CD4-positive, alpha-beta memory T cell (primary cell): ENCODE measurements around the gene CCR1. TPM values are rescaled to one million over a fixed set of nuclear protein-coding genes. Genes with fewer than 3 reads are reported as not detected.

Experiments
- CTCF ChIA-PET: fragments of 350-600 bp; sonication (Branson Sonifier 250); formaldehyde crosslinking; loops from one replicate; lab custom pipeline; 2021; ENCODE audit warnings: inconsistent platforms; ENCODE audit not compliant: partially characterized antibody; lab: Charles Lee
- POLR2A ChIA-PET: fragments of 350-600 bp; sonication (Branson Sonifier 250); formaldehyde crosslinking; loops from one replicate; lab custom pipeline; 2021; ENCODE audit not compliant: partially characterized antibody; lab: Charles Lee
- DNase-seq, 5 donors: peaks; one replicate each; pipeline versions ENCODE4 v3.0.0 to v3.0.0-alpha.2; 2020 to 2022; ENCODE audit warnings: mixed read lengths in 1 of 5
- H3K27ac ChIP-seq: one replicate; pipeline ENCODE4 v1.7.0; 2013; ENCODE audit warnings: low read depth, low read length
- H3K27me3 ChIP-seq: 2 replicates; pipeline ENCODE4 v1.7.0; 2013; ENCODE audit warnings: mild to moderate bottlenecking, low read length, moderate library complexity; ENCODE audit not compliant: insufficient read depth
- H3K36me3 ChIP-seq: 2 replicates; pipeline ENCODE4 v1.7.0; 2013; ENCODE audit warnings: mild to moderate bottlenecking, low read length, moderate library complexity; ENCODE audit not compliant: insufficient read depth
- H3K4me1 ChIP-seq: 2 replicates; pipeline ENCODE4 v1.7.0; 2013; ENCODE audit warnings: mild to moderate bottlenecking, low read length, moderate library complexity; ENCODE audit not compliant: insufficient read depth
- H3K4me3 ChIP-seq, 2 donors: one replicate each; pipeline ENCODE4 v1.7.0; 2013; ENCODE audit warnings: low read length in 2 of 2, mild to moderate bottlenecking in 1 of 2
- H3K9me3 ChIP-seq, 2 donors: one replicate each; pipeline ENCODE4 v1.7.0; 2013; ENCODE audit warnings: low read length in 2 of 2, control low read depth in 1 of 2; ENCODE audit not compliant: control insufficient read depth in 1 of 2
- H3K27ac Mint-ChIP-seq, 7 donors: one replicate each; pipeline ENCODE4 v1.8.0; 2020 to 2021; ENCODE audit warnings: mixed read lengths in 7 of 7, mild to moderate bottlenecking in 6 of 7, inconsistent platforms in 3 of 7, moderate library complexity in 3 of 7
- H3K27me3 Mint-ChIP-seq, 2 donors: one replicate each; pipeline ENCODE4 v1.8.0; 2020 to 2021; ENCODE audit warnings: mixed read lengths in 2 of 2
- H3K36me3 Mint-ChIP-seq, 2 donors: one replicate each; pipeline ENCODE4 v1.8.0; 2020 to 2021; ENCODE audit warnings: mixed read lengths in 2 of 2, inconsistent platforms in 1 of 2, mild to moderate bottlenecking in 1 of 2
- H3K4me1 Mint-ChIP-seq, 4 donors: one replicate each; pipeline ENCODE4 v1.8.0; 2020 to 2021; ENCODE audit warnings: mixed read lengths in 4 of 4, mild to moderate bottlenecking in 1 of 4
- H3K4me3 Mint-ChIP-seq, 8 donors: one replicate each; pipeline ENCODE4 v1.8.0; 2020 to 2021; ENCODE audit warnings: mixed read lengths in 8 of 8, mild to moderate bottlenecking in 7 of 8, moderate library complexity in 6 of 8, inconsistent platforms in 3 of 8
- H3K9me3 Mint-ChIP-seq, 8 donors: one replicate each; pipeline ENCODE4 v1.8.0; 2020 to 2021; ENCODE audit warnings: mixed read lengths in 8 of 8, mild to moderate bottlenecking in 5 of 8, inconsistent platforms in 3 of 8, moderate library complexity in 1 of 8
- intact Hi-C: fragments of 100-400 bp; cut with micrococcal nuclease; formaldehyde crosslinking; loops from one replicate; pipeline ENCODE4 v1.15.1; 2023
- polyA plus RNA-seq, 2 donors: library from polyadenylated mRNA; unstranded; fragments of 300-500 nt; fragmentation: Illumina TruSeq; gene quantifications; one replicate each; pipeline ENCODE4 v1.2.3, GENCODE V29; 2021
- total RNA-seq, 2 experiments: library from RNA; stranded (reverse); gene quantifications; one replicate each; pipeline ENCODE4 v1.2.3, GENCODE V29; 2021

The CCR1 gene
- total and polyA plus RNA-seq, 4 experiments from 2014 or later: 0.07 to 2.0 (median 0.71) TPM

DNA sequence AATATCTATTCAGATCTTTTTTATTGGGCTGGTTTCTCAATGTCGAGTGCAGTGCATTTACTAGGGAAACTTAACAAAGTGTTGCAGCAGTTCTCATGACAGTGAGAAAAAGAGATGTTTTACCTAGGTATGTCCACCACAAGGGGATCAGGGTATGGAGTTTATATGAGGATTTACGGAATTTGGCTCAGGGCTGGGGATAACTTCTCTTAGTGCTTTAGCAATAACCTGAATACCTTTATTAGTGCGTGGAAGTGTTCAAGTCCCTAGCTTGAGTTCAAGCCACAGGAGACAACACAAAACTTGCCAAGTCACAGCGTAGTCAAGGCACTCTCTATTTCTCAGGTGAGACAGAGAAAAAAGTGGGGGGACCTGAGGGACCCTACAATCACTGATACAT lies 30.3 kb upstream of the CCR1 start:
- no peak for DNase-seq
- H3K27ac Mint-ChIP-seq: no peak overlapping the region
- ChIA-PET CTCF (interaction anchor here (1.0 kb wide), 1 partner anchor 38 kb away, joined by 3 read pairs; no protein-coding TSS in a partner anchor), POLR2A (no interaction called here)
- H3K4me1 Mint-ChIP-seq: peaks cover 4 to 8% (median 8%) of the 10 kb centered on the region in 4 donors
- Histone ChIP-seq H3K4me3 (no peak overlapping the region), H3K27me3 (no peaks in the 10 kb centered on the region), H3K27ac (no peak overlapping the region), H3K36me3 (no peaks in the 10 kb centered on the region), H3K9me3 (no peaks in the 10 kb centered on the region), H3K4me1 (no peaks in the 10 kb centered on the region)
- H3K36me3 Mint-ChIP-seq: no peaks in the 10 kb centered on the region
- no peak overlapping the region for H3K4me3 Mint-ChIP-seq
- H3K9me3 Mint-ChIP-seq: no peaks in the 10 kb centered on the region
- intact Hi-C loops: no loop called here
- H3K27me3 Mint-ChIP-seq: peaks cover 0 to 2% of the 10 kb centered on the region in 2 donors

DNA sequence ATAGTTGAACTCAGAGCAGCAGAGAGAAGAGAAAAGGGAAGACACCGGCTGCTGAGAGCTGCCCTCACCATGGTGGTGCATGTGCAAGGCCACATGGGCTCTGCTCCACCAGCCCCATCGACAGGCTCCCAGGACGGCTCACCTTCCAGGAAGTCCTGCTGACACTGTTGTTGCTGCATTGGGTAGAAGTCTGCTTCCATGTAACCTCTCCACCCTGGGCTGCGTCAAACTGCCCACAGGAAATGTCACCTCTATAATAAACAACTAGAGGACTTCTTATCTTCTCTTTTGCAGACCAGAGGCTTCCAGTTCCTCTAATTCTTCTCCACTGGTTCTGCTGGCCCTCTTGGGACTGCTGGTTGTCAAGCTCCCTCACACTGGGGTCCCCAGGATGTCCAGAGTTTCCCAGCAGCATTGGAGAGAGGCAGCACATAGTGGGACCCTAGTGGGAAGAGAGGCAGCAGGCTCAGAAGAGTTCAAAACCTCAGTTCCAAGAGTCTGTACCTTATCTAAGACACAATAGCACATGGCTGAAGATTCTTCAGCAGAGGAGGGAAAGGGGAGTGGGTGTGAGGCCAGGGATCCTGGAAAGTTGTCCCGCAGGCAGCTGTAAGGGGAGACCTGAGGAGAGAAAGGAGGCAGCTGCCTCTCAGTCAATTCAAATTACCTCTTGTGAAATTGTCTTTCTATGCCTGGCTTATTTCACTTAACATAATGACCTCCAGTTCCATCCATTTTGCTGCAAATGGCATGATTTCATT lies 28.4 kb upstream of the CCR1 start:
- no peaks in the 10 kb centered on the region for H3K36me3 ChIP-seq
- no peaks in the 10 kb centered on the region for H3K36me3 Mint-ChIP-seq
- peaks cover 0 to 2% of the 10 kb centered on the region in 2 donors for H3K27me3 Mint-ChIP-seq
- H3K27ac Mint-ChIP-seq: no peak overlapping the region
- intact Hi-C loops: no loop called here
- ChIA-PET POLR2A (no interaction called here), CTCF (no interaction called here)
- H3K4me1 Mint-ChIP-seq: peaks cover 0 to 4% (median 0%) of the 10 kb centered on the region in 4 donors
- H3K27me3 ChIP-seq: no peaks in the 10 kb centered on the region
- H3K4me1 ChIP-seq: no peaks in the 10 kb centered on the region
- no peaks in the 10 kb centered on the region for H3K9me3 ChIP-seq
- no peak for DNase-seq
- no peak overlapping the region for H3K27ac ChIP-seq
- H3K4me3 ChIP-seq: no peak overlapping the region
- H3K9me3 Mint-ChIP-seq: no peaks in the 10 kb centered on the region
- no peak overlapping the region for H3K4me3 Mint-ChIP-seq

DNA sequence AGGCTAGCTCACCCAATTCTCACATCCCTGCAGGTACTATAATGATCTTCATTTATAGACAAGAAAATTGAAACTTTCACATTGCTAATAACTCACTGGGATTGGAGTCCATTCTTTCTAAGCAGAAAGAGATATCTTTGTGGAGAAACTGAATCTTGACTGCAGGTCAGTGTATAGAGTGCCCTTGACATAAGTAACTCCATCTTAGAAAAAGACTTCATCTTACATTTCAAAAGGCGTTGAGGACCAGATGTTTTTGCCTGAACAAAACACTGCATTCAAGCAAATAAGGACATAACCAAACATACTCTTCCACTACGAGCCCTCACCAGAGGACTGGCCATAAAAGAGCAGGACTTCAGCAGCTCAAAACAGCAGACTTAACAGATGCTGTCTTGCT lies 27.3 kb upstream of the CCR1 start:
- Histone ChIP-seq H3K36me3 (no peaks in the 10 kb centered on the region), H3K9me3 (no peaks in the 10 kb centered on the region), H3K27me3 (no peaks in the 10 kb centered on the region), H3K4me1 (no peaks in the 10 kb centered on the region), H3K27ac (no peak overlapping the region), H3K4me3 (no peak overlapping the region)
- Mint-ChIP-seq H3K4me1 (peaks cover 0 to 4% (median 0%) of the 10 kb centered on the region in 4 donors), H3K27me3 (peaks cover 0 to 2% of the 10 kb centered on the region in 2 donors), H3K36me3 (no peaks in the 10 kb centered on the region), H3K4me3 (no peak overlapping the region), H3K9me3 (no peaks in the 10 kb centered on the region), H3K27ac (no peak overlapping the region)
- CTCF ChIA-PET: interaction anchor here (1.3 kb wide), 1 partner anchor 41 kb away, joined by 3 read pairs; no protein-coding TSS in a partner anchor
- no peak for DNase-seq
- POLR2A ChIA-PET: no interaction called here
- intact Hi-C loops: no loop called here

DNA sequence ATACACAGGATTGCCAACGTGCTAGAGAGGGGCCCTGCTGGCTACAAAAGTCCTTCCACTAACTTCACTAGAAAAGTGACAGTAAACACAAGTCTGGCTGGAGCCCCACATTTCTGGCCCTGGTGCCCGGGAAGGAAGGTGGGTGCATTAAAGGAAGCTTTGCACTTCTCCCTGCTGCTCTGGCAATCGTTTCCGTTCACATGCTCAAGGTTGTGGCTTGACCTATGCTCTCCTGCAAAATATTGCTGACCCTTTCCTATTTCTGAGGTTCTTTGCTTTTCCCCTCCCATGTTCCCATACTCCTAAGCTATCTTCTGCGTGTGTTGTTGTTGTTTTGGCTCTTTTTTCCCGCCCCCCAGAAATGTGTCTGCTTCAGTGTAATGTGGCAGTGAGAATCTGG lies 25.1 kb upstream of the CCR1 start:
- H3K27ac Mint-ChIP-seq: no peak overlapping the region
- no peaks in the 10 kb centered on the region for H3K27me3 ChIP-seq
- H3K4me3 ChIP-seq: no peak overlapping the region
- no peaks in the 10 kb centered on the region for H3K4me1 ChIP-seq
- peaks cover 3 to 12% (median 7%) of the 10 kb centered on the region in 4 donors for H3K4me1 Mint-ChIP-seq
- H3K4me3 Mint-ChIP-seq: no peak overlapping the region
- CTCF ChIA-PET: no interaction called here
- H3K27me3 Mint-ChIP-seq: no peaks in the 10 kb centered on the region
- H3K27ac ChIP-seq: no peak overlapping the region
- no peak for DNase-seq
- H3K9me3 ChIP-seq: no peaks in the 10 kb centered on the region
- H3K9me3 Mint-ChIP-seq: no peaks in the 10 kb centered on the region
- no peaks in the 10 kb centered on the region for H3K36me3 ChIP-seq
- intact Hi-C loops: no loop called here
- POLR2A ChIA-PET: no interaction called here
- H3K36me3 Mint-ChIP-seq: no peaks in the 10 kb centered on the region

DNA sequence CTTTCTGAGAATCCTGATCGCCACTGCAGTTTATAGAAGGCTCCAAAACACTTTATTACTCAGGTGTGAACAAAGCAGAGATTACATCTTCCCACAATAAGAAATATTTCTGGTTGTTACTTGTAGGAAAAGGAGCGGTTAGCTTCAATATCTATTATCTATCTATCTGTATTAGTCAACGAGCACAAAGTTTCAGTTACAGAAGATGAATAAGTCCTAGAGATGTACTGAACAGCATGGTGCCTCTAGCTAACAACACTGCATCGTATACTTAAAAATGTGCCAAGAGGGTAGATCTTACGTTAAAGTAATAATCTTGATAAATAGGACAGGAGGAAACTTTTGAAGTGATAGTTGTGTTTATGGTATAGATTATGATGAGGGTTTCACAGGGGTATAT lies 23.2 kb upstream of the CCR1 start:
- Histone ChIP-seq H3K27me3 (no peaks in the 10 kb centered on the region), H3K4me3 (no peak overlapping the region), H3K36me3 (no peaks in the 10 kb centered on the region), H3K9me3 (no peaks in the 10 kb centered on the region), H3K27ac (no peak overlapping the region), H3K4me1 (no peaks in the 10 kb centered on the region)
- Mint-ChIP-seq H3K27ac (no peak overlapping the region), H3K4me1 (peaks cover 3 to 14% (median 11%) of the 10 kb centered on the region in 4 donors), H3K9me3 (peaks cover 0 to 9% (median 3%) of the 10 kb centered on the region in 8 donors), H3K4me3 (no peak overlapping the region), H3K36me3 (no peaks in the 10 kb centered on the region), H3K27me3 (no peaks in the 10 kb centered on the region)
- DNase-seq: no peak
- CTCF ChIA-PET: no interaction called here
- POLR2A ChIA-PET: no interaction called here
- intact Hi-C loops: no loop called here

DNA sequence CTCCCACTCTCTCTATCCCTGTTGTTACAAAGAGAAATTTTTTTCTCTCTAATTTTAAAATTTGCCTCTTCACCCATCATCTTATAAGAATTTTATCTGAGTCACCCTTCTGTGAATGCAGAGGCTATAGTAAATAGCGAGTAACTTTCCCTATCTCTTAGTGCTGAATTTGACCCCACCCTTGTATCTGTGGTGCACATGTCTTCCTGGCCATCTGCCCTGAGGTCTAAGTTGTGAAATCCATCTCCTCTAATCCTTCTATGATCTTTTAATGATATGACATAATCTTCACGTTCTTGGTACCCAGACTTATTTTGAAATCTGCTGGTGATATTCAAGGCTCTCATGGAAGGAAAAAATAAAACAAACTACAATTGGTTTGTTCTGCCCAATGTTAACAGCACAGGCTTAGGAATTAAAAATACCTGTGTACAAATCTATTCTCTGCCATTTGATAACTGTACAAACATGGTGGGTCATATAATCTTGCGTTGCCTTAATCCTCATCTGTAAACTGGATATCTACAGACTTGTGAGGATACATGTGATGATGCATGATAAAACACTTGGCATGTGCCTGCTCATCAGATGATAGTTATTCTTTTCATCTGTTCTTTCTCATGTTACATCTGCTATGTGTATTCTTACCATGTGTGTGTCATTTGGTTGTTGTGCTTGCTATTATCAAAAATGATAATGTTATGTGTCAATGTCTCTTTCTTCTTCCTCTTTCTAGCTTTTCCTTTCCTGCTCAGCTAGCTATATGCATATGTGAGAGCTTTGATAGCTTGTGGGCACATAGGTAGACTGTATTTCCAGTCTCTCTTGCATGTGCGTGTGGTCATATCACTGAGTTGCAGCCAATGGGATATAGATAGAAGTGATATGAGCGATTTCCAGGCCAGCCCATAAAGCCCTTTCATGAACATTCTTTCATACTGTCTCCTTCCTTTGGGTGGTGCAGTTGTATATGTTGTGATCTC lies 20.4 kb upstream of the CCR1 start:
- Mint-ChIP-seq H3K27ac (no peak overlapping the region), H3K4me1 (peaks cover 3 to 14% (median 10%) of the 10 kb centered on the region in 4 donors), H3K9me3 (peaks cover 0 to 10% (median 4%) of the 10 kb centered on the region in 8 donors), H3K4me3 (no peak overlapping the region), H3K36me3 (no peaks in the 10 kb centered on the region), H3K27me3 (peaks cover 0 to 2% of the 10 kb centered on the region in 2 donors)
- DNase-seq: peak in 2 of 5 donors; percentile 3 to 11
- intact Hi-C loops: no loop called here
- Histone ChIP-seq H3K36me3 (no peaks in the 10 kb centered on the region), H3K4me1 (no peaks in the 10 kb centered on the region), H3K27me3 (no peaks in the 10 kb centered on the region), H3K27ac (no peak overlapping the region), H3K4me3 (no peak overlapping the region), H3K9me3 (no peaks in the 10 kb centered on the region)
- POLR2A ChIA-PET: no interaction called here
- CTCF ChIA-PET: no interaction called here
